ENCODE data around the gene GLDN.

GLDN gene

GRCh38 chr15:51355096-51355495 is 13.6 kb downstream of the GLDN start:
- in situ Hi-C loops (cut with HindIII; ENCODE audit: low sequenced_read_pairs): no loop called here

- in situ Hi-C loops (cut with HindIII; ENCODE audit: low sequenced_read_pairs): no loop called here
These were observed 14.7 kb downstream of the GLDN start for GRCh38 chr15:51356147-51356546.

- in situ Hi-C loops (cut with HindIII; ENCODE audit: low sequenced_read_pairs): no loop called here
These were observed 15.5 kb downstream of the GLDN start for GRCh38 chr15:51356983-51357382.

- in situ Hi-C loops (cut with HindIII; ENCODE audit: low sequenced_read_pairs): no loop called here
These were observed 18.5 kb downstream of the GLDN start for GRCh38 chr15:51359981-51360380.

GRCh38 chr15:51363383-51363782 is 21.9 kb downstream of the GLDN start:
- in situ Hi-C loops (cut with HindIII; ENCODE audit: low sequenced_read_pairs): no loop called here

- in situ Hi-C loops (cut with HindIII; ENCODE audit: low sequenced_read_pairs): no loop called here
These were observed 24.0 kb downstream of the GLDN start for GRCh38 chr15:51365417-51365816.

GRCh38 chr15:51366071-51366470 is 24.6 kb downstream of the GLDN start:
- in situ Hi-C loops (cut with HindIII; ENCODE audit: low sequenced_read_pairs): no loop called here

GRCh38 chr15:51366920-51367319 is 25.5 kb downstream of the GLDN start:
- in situ Hi-C loops (cut with HindIII; ENCODE audit: low sequenced_read_pairs): no loop called here

- in situ Hi-C loops (cut with HindIII; ENCODE audit: low sequenced_read_pairs): no loop called here
These were observed 26.0 kb downstream of the GLDN start for GRCh38 chr15:51367322-51367976.

GRCh38 chr15:51368307-51368706 is 26.9 kb downstream of the GLDN start:
- in situ Hi-C loops (cut with HindIII; ENCODE audit: low sequenced_read_pairs): no loop called here

- in situ Hi-C loops (cut with HindIII; ENCODE audit: low sequenced_read_pairs): no loop called here
These were observed 27.4 kb downstream of the GLDN start for GRCh38 chr15:51368751-51369450.

- in situ Hi-C loops (cut with HindIII; ENCODE audit: low sequenced_read_pairs): no loop called here
These were observed 28.0 kb downstream of the GLDN start for GRCh38 chr15:51369451-51369761.

- in situ Hi-C loops (cut with HindIII; ENCODE audit: low sequenced_read_pairs): no loop called here
These were observed 29.8 kb downstream of the GLDN start for GRCh38 chr15:51371266-51371665.

GRCh38 chr15:51374131-51374530 is 32.7 kb downstream of the GLDN start:
- in situ Hi-C loops (cut with HindIII; ENCODE audit: low sequenced_read_pairs): no loop called here

- in situ Hi-C loops (cut with HindIII; ENCODE audit: low sequenced_read_pairs): no loop called here
These were observed 34.6 kb downstream of the GLDN start for GRCh38 chr15:51375966-51376640.

- in situ Hi-C loops (cut with HindIII; ENCODE audit: low sequenced_read_pairs): no loop called here
These were observed 35.8 kb downstream of the GLDN start for GRCh38 chr15:51377038-51377786.

GRCh38 chr15:51378406-51378805 is 37.0 kb downstream of the GLDN start:
- in situ Hi-C loops (cut with HindIII; ENCODE audit: low sequenced_read_pairs): no loop called here

GRCh38 chr15:51379390-51379789 is 37.9 kb downstream of the GLDN start:
- in situ Hi-C loops (cut with HindIII; ENCODE audit: low sequenced_read_pairs): no loop called here

GRCh38 chr15:51380999-51381806 is 39.7 kb downstream of the GLDN start:
- in situ Hi-C loops (cut with HindIII; ENCODE audit: low sequenced_read_pairs): no loop called here

- in situ Hi-C loops (cut with HindIII; ENCODE audit: low sequenced_read_pairs): no loop called here
These were observed 41.3 kb downstream of the GLDN start for GRCh38 chr15:51382787-51383186.

GRCh38 chr15:51386029-51386428 is 44.6 kb downstream of the GLDN start:
- in situ Hi-C loops (cut with HindIII; ENCODE audit: low sequenced_read_pairs): no loop called here

Data from endothelial cell of hepatic sinusoid (primary cell).